Measurements from ENCODE around the gene NDUFA8.

The NDUFA8 gene

GRCh38 chr9:122184551-122184950, 25.0 kb upstream of the NDUFA8 start:
- DNase-seq (ENCODE audit: low read depth in 3 of 3) = no peak

GRCh38 chr9:122183501-122183900, 23.9 kb upstream of the NDUFA8 start:
- no peak for DNase-seq (ENCODE audit: low read depth in 3 of 3)

- no peak for DNase-seq (ENCODE audit: low read depth in 3 of 3)
Measured at GRCh38 chr9:122180633-122181032, 21.1 kb upstream of the NDUFA8 start.

- no peak for DNase-seq (ENCODE audit: low read depth in 3 of 3)
Measured at GRCh38 chr9:122179690-122180074, 20.1 kb upstream of the NDUFA8 start.

- DNase-seq (ENCODE audit: low read depth in 3 of 3) = no peak
Measured at GRCh38 chr9:122179054-122179689, 19.6 kb upstream of the NDUFA8 start.

GRCh38 chr9:122176916-122177315, 17.3 kb upstream of the NDUFA8 start:
- no peak for DNase-seq (ENCODE audit: low read depth in 3 of 3)

GRCh38 chr9:122173670-122174069, 14.1 kb upstream of the NDUFA8 start:
- no peak for DNase-seq (ENCODE audit: low read depth in 3 of 3)

GRCh38 chr9:122172131-122172530, 12.6 kb upstream of the NDUFA8 start:
- DNase-seq (ENCODE audit: low read depth in 3 of 3) = no peak

GRCh38 chr9:122168356-122168755, 8.8 kb upstream of the NDUFA8 start:
- no peak for DNase-seq (ENCODE audit: low read depth in 3 of 3)

- DNase-seq (ENCODE audit: low read depth in 3 of 3) = no peak
Measured at GRCh38 chr9:122164286-122164685, 4.7 kb upstream of the NDUFA8 start.

- DNase-seq (ENCODE audit: low read depth in 3 of 3) = no peak
Measured at GRCh38 chr9:122162415-122162814, 2.8 kb upstream of the NDUFA8 start.

GRCh38 chr9:122159925-122160246, 307 bp upstream of the NDUFA8 start:
- DNase-seq (ENCODE audit: low read depth in 3 of 3) = no peak

- peak in 1 of 3 experiments; percentile 14 for DNase-seq (ENCODE audit: low read depth in 3 of 3)
Measured at GRCh38 chr9:122158202-122158601, 1.4 kb downstream of the NDUFA8 start.

GRCh38 chr9:122155796-122156195, 3.8 kb downstream of the NDUFA8 start:
- no peak for DNase-seq (ENCODE audit: low read depth in 3 of 3)

- no peak for DNase-seq (ENCODE audit: low read depth in 3 of 3)
Measured at GRCh38 chr9:122151267-122151828, 8.2 kb downstream of the NDUFA8 start.

- no peak for DNase-seq (ENCODE audit: low read depth in 3 of 3)
Measured at GRCh38 chr9:122145592-122145863, 14.1 kb downstream of the NDUFA8 start.

- no peak for DNase-seq (ENCODE audit: low read depth in 3 of 3)
Measured at GRCh38 chr9:122144836-122145591, 14.6 kb downstream of the NDUFA8 start.

GRCh38 chr9:122143876-122144405, 15.6 kb downstream of the NDUFA8 start:
- no peak for DNase-seq (ENCODE audit: low read depth in 3 of 3)

- no peak for DNase-seq (ENCODE audit: low read depth in 3 of 3)
Measured at GRCh38 chr9:122143296-122143695, 16.3 kb downstream of the NDUFA8 start.

GRCh38 chr9:122141671-122142070, 17.9 kb downstream of the NDUFA8 start:
- no peak for DNase-seq (ENCODE audit: low read depth in 3 of 3)

GRCh38 chr9:122140368-122141193, 19.0 kb downstream of the NDUFA8 start:
- DNase-seq (ENCODE audit: low read depth in 3 of 3) = no peak

GRCh38 chr9:122138560-122139268, 20.9 kb downstream of the NDUFA8 start:
- DNase-seq (ENCODE audit: low read depth in 3 of 3) = no peak
